Glutamatergic neuron (in vitro differentiated cells): ENCODE data around the gene BTBD9. TPM values are rescaled to one million over a fixed set of nuclear protein-coding genes. Genes with fewer than 3 reads are reported as not detected.

Experiments used
- DNase-seq: peaks from one replicate; pipeline ENCODE4 v3.0.0; 2022
- H3K27ac Mint-ChIP-seq: one replicate; pipeline ENCODE4 v1.8.0; 2020; ENCODE audit warnings: mild to moderate bottlenecking, mixed read lengths, inconsistent platforms; ENCODE audit not compliant: unreplicated experiment
- H3K27me3 Mint-ChIP-seq: one replicate; pipeline ENCODE4 v1.8.0; 2020; ENCODE audit warnings: mild to moderate bottlenecking, moderate library complexity, mixed read lengths, inconsistent platforms; ENCODE audit not compliant: unreplicated experiment
- H3K36me3 Mint-ChIP-seq: one replicate; pipeline ENCODE4 v1.8.0; 2020; ENCODE audit warnings: mild to moderate bottlenecking, mixed read lengths, inconsistent platforms; ENCODE audit not compliant: unreplicated experiment
- H3K4me1 Mint-ChIP-seq: one replicate; pipeline ENCODE4 v1.8.0; 2020; ENCODE audit warnings: mild to moderate bottlenecking, low read depth, mixed read lengths, inconsistent platforms; ENCODE audit not compliant: unreplicated experiment
- H3K4me3 Mint-ChIP-seq: one replicate; pipeline ENCODE4 v1.8.0; 2020; ENCODE audit warnings: mild to moderate bottlenecking, mixed read lengths, inconsistent platforms; ENCODE audit not compliant: unreplicated experiment
- H3K9me3 Mint-ChIP-seq: one replicate; pipeline ENCODE4 v1.8.0; 2020; ENCODE audit warnings: mild to moderate bottlenecking, moderate library complexity, mixed read lengths, inconsistent platforms; ENCODE audit not compliant: unreplicated experiment
- CTCF ChIP-seq: fragments of 200-600 bp; sonication (generic); IDR thresholded peaks from one replicate; pipeline ENCODE4 v1.5.0; 2021; ENCODE audit not compliant: partially characterized antibody, unreplicated experiment
- total RNA-seq: library from RNA; stranded (reverse); fragmentation: NEBNext Ultra II Directional; extraction: Animal tissue kit (Norgen Biotek cat#: 25700); gene quantifications from one replicate; pipeline ENCODE4 v1.2.1, GENCODE V29; 2021; ENCODE audit not compliant: unreplicated experiment

Gene BTBD9
- total RNA-seq, 1 donor from 2014 or later: 18.8 TPM

- H3K27me3 Mint-ChIP-seq: no peaks in the 10 kb centered on the region
- no peaks in the 10 kb centered on the region for H3K9me3 Mint-ChIP-seq
- H3K27ac Mint-ChIP-seq: no peak overlapping the region
- H3K4me3 Mint-ChIP-seq: no peak overlapping the region
- TF ChIP-seq CTCF: no peak
- DNase-seq: no peak
- peaks cover 6% of the 10 kb centered on the region for H3K4me1 Mint-ChIP-seq
- H3K36me3 Mint-ChIP-seq: no peaks in the 10 kb centered on the region
Measured at GRCh38 chr6:38612143-38612965, 27.4 kb downstream of the BTBD9 start.

- TF ChIP-seq CTCF: no peak
- H3K9me3 Mint-ChIP-seq: no peaks in the 10 kb centered on the region
- no peak overlapping the region for H3K27ac Mint-ChIP-seq
- H3K4me1 Mint-ChIP-seq: peaks cover 6% of the 10 kb centered on the region
- no peaks in the 10 kb centered on the region for H3K36me3 Mint-ChIP-seq
- no peak for DNase-seq
- no peak overlapping the region for H3K4me3 Mint-ChIP-seq
- no peaks in the 10 kb centered on the region for H3K27me3 Mint-ChIP-seq
Measured at GRCh38 chr6:38610050-38610625, 29.6 kb downstream of the BTBD9 start.

- TF ChIP-seq CTCF: no peak
- Mint-ChIP-seq H3K27me3 (no peaks in the 10 kb centered on the region), H3K4me1 (peaks cover 5% of the 10 kb centered on the region), H3K27ac (no peak overlapping the region), H3K4me3 (no peak overlapping the region), H3K9me3 (no peaks in the 10 kb centered on the region), H3K36me3 (no peaks in the 10 kb centered on the region)
- DNase-seq: no peak
Measured at GRCh38 chr6:38604700-38605099, 35.0 kb downstream of the BTBD9 start.

- H3K4me3 Mint-ChIP-seq: no peak overlapping the region
- H3K36me3 Mint-ChIP-seq: no peaks in the 10 kb centered on the region
- no peak for TF ChIP-seq CTCF
- H3K4me1 Mint-ChIP-seq: no peaks in the 10 kb centered on the region
- no peak for DNase-seq
- H3K27ac Mint-ChIP-seq: no peak overlapping the region
- no peaks in the 10 kb centered on the region for H3K9me3 Mint-ChIP-seq
- no peaks in the 10 kb centered on the region for H3K27me3 Mint-ChIP-seq
Measured at GRCh38 chr6:38603966-38604365, 35.8 kb downstream of the BTBD9 start.

- H3K27ac Mint-ChIP-seq: no peak overlapping the region
- no peaks in the 10 kb centered on the region for H3K36me3 Mint-ChIP-seq
- H3K4me3 Mint-ChIP-seq: no peak overlapping the region
- no peak for DNase-seq
- H3K4me1 Mint-ChIP-seq: no peaks in the 10 kb centered on the region
- H3K27me3 Mint-ChIP-seq: no peaks in the 10 kb centered on the region
- H3K9me3 Mint-ChIP-seq: no peaks in the 10 kb centered on the region
- no peak for TF ChIP-seq CTCF
Measured at GRCh38 chr6:38603496-38603895, 36.2 kb downstream of the BTBD9 start.
